K562 (cell line): ENCODE results near the gene SYNPO. TPM values are rescaled to one million over a fixed set of nuclear protein-coding genes. Genes with fewer than 3 reads are reported as not detected.

ENCODE experiments used
- ATAC-seq: fragments of 200-7000 bp; cut with Tn5 transposase; 3 replicates; pipeline ENCODE4 v1.9.1; 2020; ENCODE audit warnings: moderate library complexity
- BruUV-seq: library from RNA; stranded (reverse); fragments of 400-500 nt; replicated peaks from 2 replicates; lab custom pipeline; 2021; lab: Mats Ljungman, UMichigan
- CTCF ChIA-PET: fragments of 300-600 bp; formaldehyde crosslinking; extraction: SDS; loops from one replicate; lab custom pipeline; 2021; ENCODE audit warnings: low intra/inter-chr PET ratio; lab: Yijun Ruan, JAX
- POLR2A ChIA-PET: fragments of 300-600, 350-650 bp; sonication (Branson Sonifier 250); formaldehyde crosslinking; extraction: SDS; loops from one replicate; lab custom pipeline; 2021; ENCODE audit warnings: antibody characterized with exemption, inconsistent platforms; lab: Yijun Ruan, JAX
- DNase-seq, 4 experiments: peaks; one replicate each; pipeline versions ENCODE4 v3.0.0 to v3.0.0-alpha.2; 2011 to 2018; ENCODE audit warnings: low spot score in 3 of 4, mixed read lengths in 3 of 4; ENCODE audit errors: extremely low read depth in 1 of 4
- FAIRE-seq: peaks from 2 replicates; lab custom pipeline; 2011; peaks lifted over from hg19 to GRCh38; lab: Jason Lieb, UNC
- H2AFZ ChIP-seq: 2 replicates; pipeline ENCODE4 v1.6.0; 2011; ENCODE audit warnings: low read depth, low read length, control low read depth, inconsistent platforms
- H3K27ac ChIP-seq: fragments of 200-600 bp; 3 replicates; pipeline ENCODE4 v1.8.0; 2011; ENCODE audit warnings: low read depth, mild to moderate bottlenecking, control low read depth, inconsistent platforms, low read length, moderate library complexity, mixed read lengths; ENCODE audit errors: extremely low read depth
- H3K27me3 ChIP-seq, 2 experiments: fragments of 300-600 bp in 1 of 2; 2 replicates in 1 of 2; 3 replicates in 1 of 2; pipeline versions ENCODE4 v1.6.0 to v1.8.0; 2011; ENCODE audit warnings: inconsistent platforms in 2 of 2, low read length in 2 of 2, mild to moderate bottlenecking in 1 of 2, mixed read lengths in 1 of 2, moderate library complexity in 1 of 2; ENCODE audit not compliant: control insufficient read depth in 2 of 2, insufficient read depth in 2 of 2
- H3K36me3 ChIP-seq: fragments of 300-600 bp; 3 replicates; pipeline ENCODE4 v1.8.0; 2011; ENCODE audit warnings: mild to moderate bottlenecking, low read length, inconsistent platforms; ENCODE audit not compliant: control insufficient read depth, insufficient read depth
- H3K4me1 ChIP-seq, 2 experiments: fragments of 200-600 bp in 1 of 2; replicated peaks in 1 of 2; 2 replicates in 1 of 2; 3 replicates in 1 of 2; pipeline versions ENCODE4 v1.5.1 to v1.8.0; 2011; ENCODE audit warnings: inconsistent platforms in 2 of 2, low read length in 2 of 2, mild to moderate bottlenecking in 1 of 2, mixed read lengths in 1 of 2, moderate library complexity in 1 of 2; ENCODE audit not compliant: control insufficient read depth in 2 of 2, insufficient read depth in 2 of 2
- H3K4me2 ChIP-seq: 2 replicates; pipeline ENCODE4 v1.6.1; 2011; ENCODE audit warnings: low read length, control low read depth, inconsistent platforms, mixed read lengths; ENCODE audit not compliant: insufficient read depth
- H3K4me3 ChIP-seq: fragments of 200-600 bp; sonication (generic), shearing (Covaris generic); 2 replicates; pipeline ENCODE4 v1.5.1; 2016; ENCODE audit warnings: control low read depth, inconsistent platforms
- H3K79me2 ChIP-seq: fragments of 200-600 bp; 3 replicates; pipeline ENCODE4 v1.8.0; 2011; ENCODE audit warnings: low read length, inconsistent platforms; ENCODE audit not compliant: control insufficient read depth, insufficient read depth
- H3K9ac ChIP-seq, 2 experiments: 2 replicates each; pipeline versions ENCODE4 v1.6.0 to v1.6.1; 2011; ENCODE audit warnings: low read depth in 2 of 2, low read length in 2 of 2, control low read depth in 1 of 2, inconsistent platforms in 1 of 2, mild to moderate bottlenecking in 1 of 2, mixed read lengths in 1 of 2; ENCODE audit not compliant: insufficient read depth in 1 of 2
- H3K9me1 ChIP-seq: one replicate; pipeline ENCODE4 v1.6.0; 2011; ENCODE audit warnings: inconsistent platforms, mild to moderate bottlenecking, low read length, moderate library complexity; ENCODE audit not compliant: control insufficient read depth, insufficient read depth
- H3K9me3 ChIP-seq: replicated peaks from 2 replicates; pipeline ENCODE4 v1.5.1; 2011; ENCODE audit warnings: low read depth, low read length, inconsistent platforms; ENCODE audit not compliant: control insufficient read depth, insufficient read depth
- H4K20me1 ChIP-seq: replicated peaks from 2 replicates; pipeline ENCODE4 v1.6.1; 2011; ENCODE audit warnings: low read length, inconsistent platforms, mixed read lengths; ENCODE audit not compliant: control insufficient read depth, insufficient read depth
- CBFA2T2 ChIP-seq: fragments of 450-650 bp; conservative IDR thresholded peaks from 2 replicates; pipeline ENCODE4 v1.6.1; 2017; ENCODE audit warnings: mild to moderate bottlenecking
- EZH2 ChIP-seq: IDR thresholded peaks from 2 replicates; pipeline ENCODE4 v1.6.1; 2012; ENCODE audit warnings: low read depth, mild to moderate bottlenecking, inconsistent platforms, low read length, borderline replicate concordance
- FOXK1 ChIP-seq: sonication (generic); formaldehyde crosslinking; IDR thresholded peaks from 2 replicates; pipeline ENCODE4 v1.8.0; 2022; ENCODE audit warnings: missing genetic modification reagents, mild to moderate bottlenecking, borderline replicate concordance
- GABPB2 ChIP-seq: fragments of 250-450 bp; sonication (Bioruptor Pico); conservative IDR thresholded peaks from 2 replicates; pipeline ENCODE4 v1.5.1; 2021; ENCODE audit warnings: mild to moderate bottlenecking
- KAT8 ChIP-seq: fragments of 450-650 bp; IDR thresholded peaks from 2 replicates; pipeline ENCODE4 v1.6.1; 2016; ENCODE audit warnings: low read depth, mild to moderate bottlenecking
- MIER1 ChIP-seq: fragments of 450-650 bp; IDR thresholded peaks from 2 replicates; pipeline ENCODE4 v1.6.1; 2016; ENCODE audit warnings: antibody characterized with exemption, mild to moderate bottlenecking, low read depth
- NCOA1 ChIP-seq: fragments of 450-650 bp; IDR thresholded peaks from 2 replicates; pipeline ENCODE4 v1.6.1; 2016; ENCODE audit warnings: low read depth
- RBM17 ChIP-seq: fragments of 200-400 bp; formaldehyde crosslinking; IDR thresholded peaks from 2 replicates; pipeline ENCODE4 v1.6.1; 2017; ENCODE audit warnings: low read depth, mild to moderate bottlenecking, low read length, borderline replicate concordance
- SMARCB1 ChIP-seq: IDR thresholded peaks from 2 replicates; pipeline ENCODE4 v1.6.1; 2011; ENCODE audit warnings: improper control_type of control experiment, low read depth; ENCODE audit not compliant: insufficient read length
- SOX6 ChIP-seq: fragments of 450-650 bp; IDR thresholded peaks from 2 replicates; pipeline ENCODE4 v1.6.1; 2014; ENCODE audit warnings: mild to moderate bottlenecking
- ZNF445 ChIP-seq: fragments of 250-450 bp; sonication (Bioruptor Pico); IDR thresholded peaks from 2 replicates; pipeline ENCODE4 v1.4.0; 2020; ENCODE audit warnings: low read depth, mild to moderate bottlenecking, moderate library complexity
- ZNF76 ChIP-seq: fragments of 250-450 bp; sonication (Bioruptor Pico); IDR thresholded peaks from 2 replicates; pipeline ENCODE4 v1.4.0; 2020; ENCODE audit warnings: mild to moderate bottlenecking, moderate library complexity, borderline replicate concordance
- ZSCAN29 ChIP-seq: fragments of 450-650 bp; IDR thresholded peaks from 2 replicates; pipeline ENCODE4 v1.6.1; 2017
- WGBS: fragments of 100-300 bp; shearing (Covaris generic); methylation state at CpG from one replicate; pipeline ENCODE4 v1.1.6; 2016; ENCODE audit warnings: low coverage, mixed read lengths; ENCODE audit not compliant: insufficient coverage; ENCODE audit errors: missing lambda C conversion rate; 5-methylcytosine and 5-hydroxymethylcytosine counted together
- in situ Hi-C: fragments of 300-500 bp; cut with MboI; formaldehyde crosslinking; loops from 4 replicates; pipeline ENCODE4 v1.15.0; 2018; ENCODE audit warnings: inconsistent platforms, mixed read lengths
- intact Hi-C: fragments of 100-400 bp; cut with micrococcal nuclease; formaldehyde crosslinking; loops from 2 replicates; pipeline ENCODE4 v1.14.2; 2022
- polyA plus RNA-seq, 8 experiments: library from polyadenylated mRNA; depleted of rRNA in 4 of 8; stranded (reverse) in 5 of 8; unstranded in 3 of 8; fragments of >200 nt; fragmentation: Nextera tagmentation in 2 of 8; fragmentation: Illumina TruSeq in 1 of 8; extraction: Ambion mirVana in 2 of 8; extraction: Trizol in 1 of 8; gene quantifications; 2 replicates each; pipeline versions ENCODE4 v1.2.1 to v1.2.3, GENCODE V29; 2011 to 2014; ENCODE audit warnings: inconsistent platforms in 1 of 8, missing spikeins in 1 of 8
- total RNA-seq, 7 experiments: library from RNA; depleted of rRNA in 6 of 7; stranded (reverse); fragments of >200 nt in 6 of 7; fragmentation: Illumina TruSeq in 2 of 7; extraction: Trizol in 2 of 7; gene quantifications; 2 replicates each; pipeline versions ENCODE4 v1.2.1 to v1.2.3, GENCODE V29; 2011 to 2021; ENCODE audit warnings: low replicate concordance in 1 of 7
- TF ChIP-seq, protein P1 (sequence below), 2 experiments: fragments of 450-650 bp in 1 of 2; sonication (generic) in 1 of 2; formaldehyde crosslinking in 1 of 2; IDR thresholded peaks in 1 of 2; conservative IDR thresholded peaks in 1 of 2; 2 replicates each; pipeline versions ENCODE4 v1.6.1 to v1.8.1; 2016 to 2023; ENCODE audit warnings: mild to moderate bottlenecking in 2 of 2, moderate library complexity in 2 of 2, inconsistent platforms in 1 of 2, missing genetic modification reagents in 1 of 2
- TF ChIP-seq, protein P2 (sequence below): fragments of 450-650 bp; IDR thresholded peaks from 2 replicates; pipeline ENCODE4 v1.6.1; 2014; ENCODE audit warnings: low read depth, mild to moderate bottlenecking, moderate library complexity, borderline replicate concordance
- TF ChIP-seq, protein P3 (sequence below): fragments of 250-450 bp; sonication (Bioruptor Pico); IDR thresholded peaks from 2 replicates; pipeline ENCODE4 v1.5.0; 2021; ENCODE audit warnings: mild to moderate bottlenecking, borderline replicate concordance

Gene SYNPO
- total and polyA plus RNA-seq, 9 of the 15 experiments (the other 6 are each of a cell fraction or from before 2014, with no cell fraction given), result 0.01 to 0.31 (median 0.03) TPM; not detected in 4

DNA sequence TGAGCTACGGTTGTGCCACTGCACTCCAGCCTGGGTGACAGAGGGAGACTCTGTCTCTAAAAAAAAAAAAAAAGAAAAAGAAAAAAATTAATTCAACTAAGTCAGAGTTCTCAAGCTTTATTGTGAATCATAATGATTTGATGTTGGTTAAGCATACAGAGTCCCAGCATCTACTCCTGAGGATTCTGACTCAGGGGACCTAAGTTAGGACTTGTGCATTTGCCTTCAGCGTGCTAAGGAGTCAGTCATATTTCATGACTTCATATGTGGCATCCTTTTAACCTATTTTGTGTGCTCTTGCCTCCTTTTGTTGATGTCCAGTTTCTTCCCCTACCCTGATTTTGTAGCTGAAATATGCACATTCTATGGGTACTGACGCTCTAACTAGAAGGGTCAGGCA is 23.5 kb downstream of the SYNPO start:
- ChIA-PET CTCF (no interaction called here), POLR2A (interaction anchor here (0.7 kb wide), 1 partner anchor 9 kb away, joined by 3 read pairs; no protein-coding TSS in a partner anchor)
- no peaks in the 10 kb centered on the region for H3K9me3 ChIP-seq
- no peak overlapping the region for H2AFZ ChIP-seq
- no peak for DNase-seq
- H3K27ac ChIP-seq, result no peak overlapping the region
- no peak for TF ChIP-seq ZNF76
- no peak for TF ChIP-seq MIER1
- TF ChIP-seq, protein P1, sequence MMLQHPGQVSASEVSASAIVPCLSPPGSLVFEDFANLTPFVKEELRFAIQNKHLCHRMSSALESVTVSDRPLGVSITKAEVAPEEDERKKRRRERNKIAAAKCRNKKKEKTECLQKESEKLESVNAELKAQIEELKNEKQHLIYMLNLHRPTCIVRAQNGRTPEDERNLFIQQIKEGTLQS (IDR thresholded peaks at IDR 0.05), result no peak
- TF ChIP-seq, protein P1 (CRISPR knock-in tag; conservative IDR thresholded peaks at IDR 0.05), result no peak
- no peak for TF ChIP-seq RBM17
- TF ChIP-seq, protein P2, sequence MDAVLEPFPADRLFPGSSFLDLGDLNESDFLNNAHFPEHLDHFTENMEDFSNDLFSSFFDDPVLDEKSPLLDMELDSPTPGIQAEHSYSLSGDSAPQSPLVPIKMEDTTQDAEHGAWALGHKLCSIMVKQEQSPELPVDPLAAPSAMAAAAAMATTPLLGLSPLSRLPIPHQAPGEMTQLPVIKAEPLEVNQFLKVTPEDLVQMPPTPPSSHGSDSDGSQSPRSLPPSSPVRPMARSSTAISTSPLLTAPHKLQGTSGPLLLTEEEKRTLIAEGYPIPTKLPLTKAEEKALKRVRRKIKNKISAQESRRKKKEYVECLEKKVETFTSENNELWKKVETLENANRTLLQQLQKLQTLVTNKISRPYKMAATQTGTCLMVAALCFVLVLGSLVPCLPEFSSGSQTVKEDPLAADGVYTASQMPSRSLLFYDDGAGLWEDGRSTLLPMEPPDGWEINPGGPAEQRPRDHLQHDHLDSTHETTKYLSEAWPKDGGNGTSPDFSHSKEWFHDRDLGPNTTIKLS, result no peak
- TF ChIP-seq, protein P3, sequence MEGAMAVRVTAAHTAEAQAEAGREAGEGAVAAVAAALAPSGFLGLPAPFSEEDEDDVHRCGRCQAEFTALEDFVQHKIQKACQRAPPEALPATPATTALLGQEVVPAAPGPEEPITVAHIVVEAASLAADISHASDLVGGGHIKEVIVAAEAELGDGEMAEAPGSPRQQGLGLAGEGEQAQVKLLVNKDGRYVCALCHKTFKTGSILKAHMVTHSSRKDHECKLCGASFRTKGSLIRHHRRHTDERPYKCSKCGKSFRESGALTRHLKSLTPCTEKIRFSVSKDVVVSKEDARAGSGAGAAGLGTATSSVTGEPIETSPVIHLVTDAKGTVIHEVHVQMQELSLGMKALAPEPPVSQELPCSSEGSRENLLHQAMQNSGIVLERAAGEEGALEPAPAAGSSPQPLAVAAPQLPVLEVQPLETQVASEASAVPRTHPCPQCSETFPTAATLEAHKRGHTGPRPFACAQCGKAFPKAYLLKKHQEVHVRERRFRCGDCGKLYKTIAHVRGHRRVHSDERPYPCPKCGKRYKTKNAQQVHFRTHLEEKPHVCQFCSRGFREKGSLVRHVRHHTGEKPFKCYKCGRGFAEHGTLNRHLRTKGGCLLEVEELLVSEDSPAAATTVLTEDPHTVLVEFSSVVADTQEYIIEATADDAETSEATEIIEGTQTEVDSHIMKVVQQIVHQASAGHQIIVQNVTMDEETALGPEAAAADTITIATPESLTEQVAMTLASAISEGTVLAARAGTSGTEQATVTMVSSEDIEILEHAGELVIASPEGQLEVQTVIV (CRISPR knock-in tag), result no peak
- TF ChIP-seq KAT8, result no peak
- no peak for TF ChIP-seq EZH2
- no peak for TF ChIP-seq FOXK1 (CRISPR knock-in tag)
- no peak for TF ChIP-seq ZSCAN29
- no peak for TF ChIP-seq SOX6
- TF ChIP-seq ZNF445 (CRISPR knock-in tag), result no peak
- no peak for TF ChIP-seq CBFA2T2
- no peak for TF ChIP-seq NCOA1
- TF ChIP-seq SMARCB1, result no peak
- TF ChIP-seq GABPB2 (CRISPR knock-in tag), result no peak
- no TSS peak for BruUV-seq
- no peak for FAIRE-seq
- no peak overlapping the region for H3K4me3 ChIP-seq
- no peaks in the 10 kb centered on the region for H3K4me1 ChIP-seq
- WGBS, result 0% methylated on average over 3 of the region's 3 CpGs
- peaks cover 36 to 54% of the 10 kb centered on the region in 2 experiments for H3K27me3 ChIP-seq
- no peak overlapping the region for H3K9ac ChIP-seq
- no peak for ATAC-seq
- H4K20me1 ChIP-seq, result no peaks in the 10 kb centered on the region
- no peaks in the 10 kb centered on the region for H3K36me3 ChIP-seq
- in situ Hi-C loops (no loop called here), intact Hi-C loops (no loop called here)
- no peak overlapping the region for H3K4me2 ChIP-seq
- no peaks in the 10 kb centered on the region for H3K9me1 ChIP-seq
- no peaks in the 10 kb centered on the region for H3K79me2 ChIP-seq
